Lower leg skin (tissue), 3 donors: ENCODE measurements around the gene C2CD3.

Source experiments
- POLR2A ChIP-seq, 2 donors: fragments of 450-650 bp; IDR thresholded peaks; one replicate each; pipeline ENCODE4 v1.6.1; 2016 to 2017; ENCODE audit warnings: antibody characterized with exemption in 2 of 2, mild to moderate bottlenecking in 1 of 2, moderate library complexity in 1 of 2
- TF ChIP-seq, protein P1 (sequence below), 3 donors: fragments of 450-650 bp; IDR thresholded peaks; one replicate each; pipeline ENCODE4 v1.5.1; 2016; ENCODE audit warnings: antibody characterized with exemption in 3 of 3, mild to moderate bottlenecking in 3 of 3, moderate library complexity in 2 of 3

DNA sequence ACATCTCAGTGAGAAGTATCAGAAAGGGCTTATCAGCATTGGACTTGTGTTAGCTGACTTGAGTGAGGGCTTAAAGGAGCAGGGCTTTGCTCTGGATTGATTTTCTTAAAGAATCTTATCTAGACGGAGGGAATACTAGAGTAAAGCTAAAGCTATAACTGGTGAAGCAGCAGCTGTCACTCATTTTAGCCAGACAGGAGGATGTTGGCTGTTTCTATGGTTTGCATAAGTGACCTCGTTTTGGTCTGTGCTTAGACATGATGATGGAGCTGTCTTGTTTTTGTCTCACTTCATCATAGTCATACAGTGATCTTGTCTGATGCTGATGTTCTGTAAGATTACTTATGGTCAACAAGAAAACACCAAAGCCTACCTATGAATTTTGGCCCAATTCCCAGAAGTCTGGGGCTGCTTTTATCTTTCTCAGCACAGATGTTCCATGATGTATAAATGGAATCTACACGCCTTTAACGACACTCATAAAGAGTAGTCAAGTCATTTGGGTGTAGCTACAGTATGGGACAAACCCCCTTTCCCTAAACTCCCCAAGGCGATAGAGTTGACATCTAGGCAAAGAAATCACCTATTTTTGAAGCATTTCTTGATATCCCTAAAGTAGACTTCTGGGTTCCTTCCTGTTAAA lies 84.4 kb downstream of the C2CD3 start:
- TF ChIP-seq, protein P1, sequence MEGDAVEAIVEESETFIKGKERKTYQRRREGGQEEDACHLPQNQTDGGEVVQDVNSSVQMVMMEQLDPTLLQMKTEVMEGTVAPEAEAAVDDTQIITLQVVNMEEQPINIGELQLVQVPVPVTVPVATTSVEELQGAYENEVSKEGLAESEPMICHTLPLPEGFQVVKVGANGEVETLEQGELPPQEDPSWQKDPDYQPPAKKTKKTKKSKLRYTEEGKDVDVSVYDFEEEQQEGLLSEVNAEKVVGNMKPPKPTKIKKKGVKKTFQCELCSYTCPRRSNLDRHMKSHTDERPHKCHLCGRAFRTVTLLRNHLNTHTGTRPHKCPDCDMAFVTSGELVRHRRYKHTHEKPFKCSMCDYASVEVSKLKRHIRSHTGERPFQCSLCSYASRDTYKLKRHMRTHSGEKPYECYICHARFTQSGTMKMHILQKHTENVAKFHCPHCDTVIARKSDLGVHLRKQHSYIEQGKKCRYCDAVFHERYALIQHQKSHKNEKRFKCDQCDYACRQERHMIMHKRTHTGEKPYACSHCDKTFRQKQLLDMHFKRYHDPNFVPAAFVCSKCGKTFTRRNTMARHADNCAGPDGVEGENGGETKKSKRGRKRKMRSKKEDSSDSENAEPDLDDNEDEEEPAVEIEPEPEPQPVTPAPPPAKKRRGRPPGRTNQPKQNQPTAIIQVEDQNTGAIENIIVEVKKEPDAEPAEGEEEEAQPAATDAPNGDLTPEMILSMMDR (IDR thresholded peaks at IDR 0.05) = no peak
- TF ChIP-seq POLR2A (IDR thresholded peaks at IDR 0.05) = no peak
